Activated CD4-positive, alpha-beta memory T cell treated with anti-CD3 and anti-CD28 coated beads, Interleukin-2, amount 10 ng/mL, durations not matched to agents 7 days and 5 days (primary cell): Measurements from ENCODE around the gene SV2C. TPM values are rescaled to one million over a fixed set of nuclear protein-coding genes. Genes with fewer than 3 reads are reported as not detected.

Source experiments
- CTCF ChIA-PET: fragments of 350-600 bp; sonication (Branson Sonifier 250); formaldehyde crosslinking; loops from one replicate; lab custom pipeline; 2021; ENCODE audit warnings: antibody characterized with exemption, inconsistent platforms; lab: Charles Lee
- POLR2A ChIA-PET: fragments of 350-600 bp; sonication (Branson Sonifier 250); formaldehyde crosslinking; loops from one replicate; lab custom pipeline; 2021; ENCODE audit warnings: antibody characterized with exemption; lab: Charles Lee
- DNase-seq: peaks from one replicate; pipeline ENCODE4 v3.0.0-alpha.2; 2020
- H3K27ac Mint-ChIP-seq: one replicate; pipeline ENCODE4 v1.8.0; 2021; ENCODE audit warnings: mild to moderate bottlenecking, mixed read lengths
- H3K27me3 Mint-ChIP-seq: one replicate; pipeline ENCODE4 v1.8.0; 2021; ENCODE audit warnings: mixed read lengths
- H3K36me3 Mint-ChIP-seq: one replicate; pipeline ENCODE4 v1.8.0; 2021; ENCODE audit warnings: low read depth, mixed read lengths
- H3K4me1 Mint-ChIP-seq: one replicate; pipeline ENCODE4 v1.8.0; 2021; ENCODE audit warnings: mixed read lengths
- H3K4me3 Mint-ChIP-seq: one replicate; pipeline ENCODE4 v1.8.0; 2021; ENCODE audit warnings: mild to moderate bottlenecking, mixed read lengths
- H3K9me3 Mint-ChIP-seq: one replicate; pipeline ENCODE4 v1.8.0; 2021; ENCODE audit warnings: mixed read lengths
- total RNA-seq, 2 experiments: library from RNA; stranded (reverse); gene quantifications; one replicate each; pipeline ENCODE4 v1.2.3, GENCODE V29; 2021

Gene SV2C
- total RNA-seq, 2 experiments from 2014 or later, result 0.28 to 0.33 TPM

GRCh38 chr5:76111477-76112174 lies 28.4 kb downstream of the SV2C start:
- CTCF ChIA-PET, result interaction anchor here (0.6 kb wide), 1 partner anchor 163 kb away, joined by 3 read pairs; no protein-coding TSS in a partner anchor
- peaks cover 26% of the 10 kb centered on the region for H3K27me3 Mint-ChIP-seq
- H3K4me1 Mint-ChIP-seq, result peaks cover 4% of the 10 kb centered on the region
- no peak overlapping the region for H3K4me3 Mint-ChIP-seq
- H3K9me3 Mint-ChIP-seq, result no peaks in the 10 kb centered on the region
- H3K27ac Mint-ChIP-seq, result no peak overlapping the region
- DNase-seq, result no peak
- no peaks in the 10 kb centered on the region for H3K36me3 Mint-ChIP-seq
- POLR2A ChIA-PET, result no interaction called here

GRCh38 chr5:76113103-76113502 lies 29.9 kb downstream of the SV2C start:
- Mint-ChIP-seq H3K4me1 (peaks cover 4% of the 10 kb centered on the region), H3K9me3 (no peaks in the 10 kb centered on the region), H3K36me3 (no peaks in the 10 kb centered on the region), H3K27ac (no peak overlapping the region), H3K27me3 (peaks cover 26% of the 10 kb centered on the region), H3K4me3 (no peak overlapping the region)
- ChIA-PET POLR2A (no interaction called here), CTCF (no interaction called here)
- no peak for DNase-seq

GRCh38 chr5:76114179-76114851 lies 31.1 kb downstream of the SV2C start:
- Mint-ChIP-seq H3K9me3 (no peaks in the 10 kb centered on the region), H3K36me3 (no peaks in the 10 kb centered on the region), H3K4me1 (peaks cover 4% of the 10 kb centered on the region), H3K4me3 (no peak overlapping the region), H3K27ac (no peak overlapping the region), H3K27me3 (peaks cover 29% of the 10 kb centered on the region)
- DNase-seq, result no peak
- POLR2A ChIA-PET, result no interaction called here
- CTCF ChIA-PET, result no interaction called here

GRCh38 chr5:76125346-76125745 lies 42.2 kb downstream of the SV2C start:
- H3K36me3 Mint-ChIP-seq, result no peaks in the 10 kb centered on the region
- no peak overlapping the region for H3K4me3 Mint-ChIP-seq
- CTCF ChIA-PET, result no interaction called here

GRCh38 chr5:76125888-76126287 lies 42.7 kb downstream of the SV2C start:
- H3K4me3 Mint-ChIP-seq, result no peak overlapping the region
- POLR2A ChIA-PET, result no interaction called here
- H3K27me3 Mint-ChIP-seq, result peaks cover 18% of the 10 kb centered on the region
- H3K36me3 Mint-ChIP-seq, result no peaks in the 10 kb centered on the region
- H3K27ac Mint-ChIP-seq, result no peak overlapping the region
- CTCF ChIA-PET, result no interaction called here
- H3K4me1 Mint-ChIP-seq, result no peaks in the 10 kb centered on the region
- no peaks in the 10 kb centered on the region for H3K9me3 Mint-ChIP-seq
- no peak for DNase-seq

More at GRCh38 chr5:76125346-76125745, 42.2 kb downstream of the SV2C start:
- Mint-ChIP-seq H3K27ac (no peak overlapping the region), H3K9me3 (no peaks in the 10 kb centered on the region), H3K4me1 (no peaks in the 10 kb centered on the region), H3K27me3 (peaks cover 15% of the 10 kb centered on the region)
- POLR2A ChIA-PET, result no interaction called here
- DNase-seq, result no peak

- Mint-ChIP-seq H3K36me3 (no peaks in the 10 kb centered on the region), H3K4me3 (no peak overlapping the region), H3K27ac (no peak overlapping the region), H3K27me3 (peaks cover 39% of the 10 kb centered on the region), H3K4me1 (no peaks in the 10 kb centered on the region), H3K9me3 (no peaks in the 10 kb centered on the region)
- ChIA-PET POLR2A (no interaction called here), CTCF (interaction anchor here (2.1 kb wide), 1 partner anchor 41 kb away, joined by 4 read pairs; no protein-coding TSS in a partner anchor)
- DNase-seq, result no peak
Measured at GRCh38 chr5:76134003-76134402, 50.8 kb downstream of the SV2C start.

- POLR2A ChIA-PET, result no interaction called here
- CTCF ChIA-PET, result no interaction called here
Measured at GRCh38 chr5:76134646-76135045, 51.5 kb downstream of the SV2C start.

GRCh38 chr5:76137887-76138542 lies 54.8 kb downstream of the SV2C start:
- CTCF ChIA-PET, result no interaction called here
- H3K27ac Mint-ChIP-seq, result no peak overlapping the region
- peaks cover 33% of the 10 kb centered on the region for H3K27me3 Mint-ChIP-seq
- no peaks in the 10 kb centered on the region for H3K9me3 Mint-ChIP-seq
- H3K36me3 Mint-ChIP-seq, result no peaks in the 10 kb centered on the region
- POLR2A ChIA-PET, result no interaction called here
- DNase-seq, result no peak
- H3K4me3 Mint-ChIP-seq, result no peak overlapping the region
- no peaks in the 10 kb centered on the region for H3K4me1 Mint-ChIP-seq

More at GRCh38 chr5:76134646-76135045, 51.5 kb downstream of the SV2C start:
- H3K4me1 Mint-ChIP-seq, result no peaks in the 10 kb centered on the region
- peaks cover 44% of the 10 kb centered on the region for H3K27me3 Mint-ChIP-seq
- no peaks in the 10 kb centered on the region for H3K9me3 Mint-ChIP-seq
- DNase-seq, result no peak
- H3K4me3 Mint-ChIP-seq, result no peak overlapping the region
- no peak overlapping the region for H3K27ac Mint-ChIP-seq
- H3K36me3 Mint-ChIP-seq, result no peaks in the 10 kb centered on the region

- DNase-seq, result no peak
- ChIA-PET POLR2A (no interaction called here), CTCF (interaction anchor here (1.1 to 4.6 kb wide), 2 partner anchors 13 to 31 kb away, joined by 3 to 31 read pairs; no protein-coding TSS in a partner anchor)
- H3K36me3 Mint-ChIP-seq, result no peaks in the 10 kb centered on the region
- H3K27ac Mint-ChIP-seq, result no peak overlapping the region
- peaks cover 5% of the 10 kb centered on the region for H3K27me3 Mint-ChIP-seq
- no peak overlapping the region for H3K4me3 Mint-ChIP-seq
- no peaks in the 10 kb centered on the region for H3K9me3 Mint-ChIP-seq
- H3K4me1 Mint-ChIP-seq, result no peaks in the 10 kb centered on the region
Measured at GRCh38 chr5:76143884-76144283, 60.7 kb downstream of the SV2C start.

GRCh38 chr5:76144513-76145274 lies 61.5 kb downstream of the SV2C start:
- Mint-ChIP-seq H3K4me1 (no peaks in the 10 kb centered on the region), H3K4me3 (no peak overlapping the region), H3K27me3 (no peaks in the 10 kb centered on the region), H3K36me3 (no peaks in the 10 kb centered on the region), H3K9me3 (no peaks in the 10 kb centered on the region), H3K27ac (no peak overlapping the region)
- DNase-seq, result no peak
- ChIA-PET CTCF (interaction anchor here (1.1 to 4.6 kb wide), 3 partner anchors 11 to 30 kb away, joined by 3 to 31 read pairs (median 4); no protein-coding TSS in a partner anchor), POLR2A (no interaction called here)

- no peaks in the 10 kb centered on the region for H3K4me1 Mint-ChIP-seq
- H3K9me3 Mint-ChIP-seq, result no peaks in the 10 kb centered on the region
- H3K36me3 Mint-ChIP-seq, result no peaks in the 10 kb centered on the region
- peak; percentile 21 for DNase-seq
- H3K4me3 Mint-ChIP-seq, result no peak overlapping the region
- no peaks in the 10 kb centered on the region for H3K27me3 Mint-ChIP-seq
- ChIA-PET CTCF (interaction anchor here (1.3 to 4.6 kb wide), 6 partner anchors 10 to 110 kb away, joined by 3 to 31 read pairs (median 6); no protein-coding TSS in a partner anchor), POLR2A (interaction anchor here (1.1 kb wide), 1 partner anchor 29 kb away, joined by 3 read pairs; no protein-coding TSS in a partner anchor)
- no peak overlapping the region for H3K27ac Mint-ChIP-seq
Measured at GRCh38 chr5:76145945-76146344, 62.8 kb downstream of the SV2C start.

GRCh38 chr5:76149636-76150035 lies 66.5 kb downstream of the SV2C start:
- Mint-ChIP-seq H3K27me3 (peaks cover 3% of the 10 kb centered on the region), H3K4me1 (no peaks in the 10 kb centered on the region), H3K4me3 (no peak overlapping the region), H3K27ac (no peak overlapping the region), H3K36me3 (no peaks in the 10 kb centered on the region), H3K9me3 (no peaks in the 10 kb centered on the region)
- POLR2A ChIA-PET, result no interaction called here
- CTCF ChIA-PET, result interaction anchor here (0.7 kb wide), 1 partner anchor 582 kb away, joined by 4 read pairs; no protein-coding TSS in a partner anchor
- DNase-seq, result no peak
